ENCODE results near the gene SUPT3H.

DNA sequence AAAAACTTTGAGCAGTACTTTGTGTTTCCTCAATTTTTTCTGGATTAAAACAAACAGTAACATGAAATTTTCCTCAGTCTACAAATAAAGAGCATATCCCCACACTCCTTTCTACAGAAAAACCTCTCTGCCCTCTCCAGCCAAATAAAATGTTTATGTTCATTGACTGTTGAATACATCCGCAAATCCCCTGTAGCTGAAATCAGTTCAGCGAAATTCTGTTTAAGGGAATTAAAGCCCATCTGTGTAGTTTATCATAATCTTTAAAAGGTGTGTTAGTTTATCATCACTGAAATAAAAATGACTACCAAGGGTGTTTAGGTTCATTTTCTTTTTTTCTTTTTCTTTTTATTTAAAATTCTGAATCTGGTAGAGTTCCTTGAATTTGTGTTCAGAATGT is 207.4 kb downstream of the SUPT3H start:
- TF ChIP-seq, protein P1, sequence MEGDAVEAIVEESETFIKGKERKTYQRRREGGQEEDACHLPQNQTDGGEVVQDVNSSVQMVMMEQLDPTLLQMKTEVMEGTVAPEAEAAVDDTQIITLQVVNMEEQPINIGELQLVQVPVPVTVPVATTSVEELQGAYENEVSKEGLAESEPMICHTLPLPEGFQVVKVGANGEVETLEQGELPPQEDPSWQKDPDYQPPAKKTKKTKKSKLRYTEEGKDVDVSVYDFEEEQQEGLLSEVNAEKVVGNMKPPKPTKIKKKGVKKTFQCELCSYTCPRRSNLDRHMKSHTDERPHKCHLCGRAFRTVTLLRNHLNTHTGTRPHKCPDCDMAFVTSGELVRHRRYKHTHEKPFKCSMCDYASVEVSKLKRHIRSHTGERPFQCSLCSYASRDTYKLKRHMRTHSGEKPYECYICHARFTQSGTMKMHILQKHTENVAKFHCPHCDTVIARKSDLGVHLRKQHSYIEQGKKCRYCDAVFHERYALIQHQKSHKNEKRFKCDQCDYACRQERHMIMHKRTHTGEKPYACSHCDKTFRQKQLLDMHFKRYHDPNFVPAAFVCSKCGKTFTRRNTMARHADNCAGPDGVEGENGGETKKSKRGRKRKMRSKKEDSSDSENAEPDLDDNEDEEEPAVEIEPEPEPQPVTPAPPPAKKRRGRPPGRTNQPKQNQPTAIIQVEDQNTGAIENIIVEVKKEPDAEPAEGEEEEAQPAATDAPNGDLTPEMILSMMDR (IDR thresholded peaks at IDR 0.05) = no peak
- TF ChIP-seq POLR2A (IDR thresholded peaks at IDR 0.05) = no peak

Data from right lobe of liver (tissue), 4 donors.